Activated T-cell treated with anti-CD3 and anti-CD28 coated beads, Interleukin-2, amount 50 U/mL, for 24 hours (primary cell): Measurements from ENCODE around the gene FBXW8.

ENCODE experiments used
- DNase-seq: peaks from one replicate; pipeline ENCODE4 v3.0.0-alpha.2; 2020
- H3K27ac Mint-ChIP-seq: 2 replicates; pipeline ENCODE4 v1.8.0; 2020; ENCODE audit warnings: mild to moderate bottlenecking, mixed read lengths
- H3K27me3 Mint-ChIP-seq: 2 replicates; pipeline ENCODE4 v1.8.0; 2020; ENCODE audit warnings: mixed read lengths
- H3K36me3 Mint-ChIP-seq: 2 replicates; pipeline ENCODE4 v1.8.0; 2020; ENCODE audit warnings: low read depth, mixed read lengths
- H3K4me1 Mint-ChIP-seq: 2 replicates; pipeline ENCODE4 v1.8.0; 2020; ENCODE audit warnings: low read depth, mixed read lengths
- H3K4me3 Mint-ChIP-seq: 2 replicates; pipeline ENCODE4 v1.8.0; 2020; ENCODE audit warnings: mild to moderate bottlenecking, moderate library complexity, mixed read lengths
- H3K9me3 Mint-ChIP-seq: 2 replicates; pipeline ENCODE4 v1.8.0; 2020; ENCODE audit warnings: mixed read lengths

FBXW8 gene

DNA sequence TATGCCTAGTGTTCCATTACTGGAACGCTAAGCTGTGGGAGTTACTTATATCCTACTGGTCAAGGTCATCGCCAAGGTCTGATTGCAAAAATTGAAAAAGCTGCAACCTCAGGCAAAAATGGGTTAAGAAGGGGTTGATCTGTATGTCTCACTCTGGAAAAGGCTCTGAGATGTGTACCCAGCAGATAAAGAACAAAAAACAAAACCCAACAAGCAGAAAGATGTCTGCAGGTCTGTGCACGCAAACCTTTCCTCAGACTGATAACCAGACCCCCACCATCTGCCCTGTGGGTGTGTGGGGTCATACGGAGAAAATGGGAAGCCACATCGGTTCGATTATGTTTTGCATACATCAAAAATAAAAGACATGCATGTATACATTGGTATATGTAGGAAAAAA, 132.1 kb downstream of the FBXW8 start:
- no peak overlapping the region for H3K27ac Mint-ChIP-seq
- H3K9me3 Mint-ChIP-seq, result no peaks in the 10 kb centered on the region
- no peak for DNase-seq
- no peaks in the 10 kb centered on the region for H3K27me3 Mint-ChIP-seq
- no peaks in the 10 kb centered on the region for H3K4me1 Mint-ChIP-seq
- no peak overlapping the region for H3K4me3 Mint-ChIP-seq
- peaks cover under 1% of the 10 kb centered on the region for H3K36me3 Mint-ChIP-seq

DNA sequence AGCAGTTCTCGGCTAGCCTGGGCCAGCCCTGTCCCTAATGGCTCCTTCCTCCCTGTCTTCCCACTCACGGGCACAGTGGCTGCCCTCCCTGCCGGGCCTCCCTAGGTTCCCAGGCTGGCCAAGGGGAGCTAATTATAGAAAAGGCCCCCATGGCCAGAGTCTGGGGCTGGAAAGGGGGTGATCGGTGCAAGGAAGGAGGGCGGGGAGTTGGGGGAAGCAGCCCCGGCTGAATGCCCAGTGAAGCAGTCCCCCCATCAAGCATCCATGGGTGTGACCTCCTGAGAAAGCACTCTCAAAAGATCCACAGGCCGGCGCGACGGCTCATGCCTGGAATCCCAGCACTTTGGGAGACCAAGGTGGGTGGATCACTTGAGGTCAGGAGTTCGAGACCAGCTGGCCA, 133.6 kb downstream of the FBXW8 start:
- Mint-ChIP-seq H3K4me3 (no peak overlapping the region), H3K36me3 (peaks cover 5% of the 10 kb centered on the region), H3K27ac (no peak overlapping the region), H3K9me3 (no peaks in the 10 kb centered on the region), H3K27me3 (no peaks in the 10 kb centered on the region), H3K4me1 (no peaks in the 10 kb centered on the region)
- no peak for DNase-seq

DNA sequence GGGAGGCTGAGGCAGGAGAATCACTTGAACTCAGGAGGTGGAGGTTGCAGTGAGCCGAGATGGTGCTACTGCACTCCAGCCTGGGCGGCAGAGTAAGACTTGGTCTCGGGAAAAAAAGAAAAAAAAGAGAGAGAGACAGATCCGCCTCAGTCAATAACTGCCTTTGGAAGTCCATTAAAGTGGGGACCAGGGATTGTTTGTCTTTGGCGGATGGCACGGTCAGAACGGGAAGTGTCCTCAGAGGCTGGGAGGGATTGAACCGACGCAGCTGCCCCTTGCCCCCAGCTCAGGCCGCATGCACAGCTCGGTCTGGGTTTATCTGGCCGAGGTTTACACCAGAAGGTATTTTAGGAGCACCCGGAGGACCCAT, 134.0 kb downstream of the FBXW8 start:
- H3K27me3 Mint-ChIP-seq, result no peaks in the 10 kb centered on the region
- H3K36me3 Mint-ChIP-seq, result peaks cover 5% of the 10 kb centered on the region
- no peaks in the 10 kb centered on the region for H3K4me1 Mint-ChIP-seq
- H3K9me3 Mint-ChIP-seq, result no peaks in the 10 kb centered on the region
- H3K4me3 Mint-ChIP-seq, result no peak overlapping the region
- DNase-seq, result no peak
- no peak overlapping the region for H3K27ac Mint-ChIP-seq

DNA sequence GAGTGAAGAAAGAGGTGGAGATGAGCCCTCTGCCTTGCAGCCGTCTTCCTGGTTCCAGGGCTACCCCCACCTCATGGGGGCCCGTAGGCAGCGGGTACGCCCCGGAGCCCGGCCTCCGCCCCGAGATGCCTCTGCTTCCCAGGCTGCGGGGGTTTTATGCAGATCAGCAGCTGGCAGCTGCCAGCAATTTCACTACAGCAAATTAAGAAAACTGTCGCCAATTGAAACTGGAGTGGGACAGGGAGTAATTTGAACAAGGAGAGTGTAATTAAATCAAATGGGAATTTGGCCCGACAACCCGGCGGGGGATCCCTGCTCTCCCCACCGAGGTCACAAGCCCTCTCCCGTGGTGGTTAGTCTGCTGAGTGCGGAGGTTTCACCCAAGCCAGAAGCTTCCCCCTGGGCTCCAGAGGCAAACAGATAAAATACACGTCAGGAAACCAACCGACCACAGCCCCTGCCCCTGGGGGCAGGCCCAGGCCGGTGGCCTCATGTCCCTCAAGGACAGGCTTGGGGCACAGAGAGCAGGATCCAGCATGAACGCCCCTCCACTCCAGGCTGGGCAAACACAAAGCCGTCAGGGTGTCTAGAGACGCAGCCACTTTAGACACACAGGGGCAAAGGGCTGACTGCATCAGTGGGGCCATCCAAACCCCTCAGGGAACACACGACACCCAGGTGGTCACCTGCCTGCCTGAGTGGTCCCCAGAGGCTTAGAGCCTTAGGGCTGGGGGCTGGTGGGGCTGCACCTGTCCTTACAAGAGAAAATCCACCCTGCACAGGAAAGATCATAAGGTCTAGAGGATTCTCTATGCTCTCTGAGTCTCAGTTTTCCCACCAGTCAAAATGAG, 134.6 kb downstream of the FBXW8 start:
- H3K27me3 Mint-ChIP-seq, result no peaks in the 10 kb centered on the region
- H3K27ac Mint-ChIP-seq, result no peak overlapping the region
- DNase-seq, result no peak
- no peak overlapping the region for H3K4me3 Mint-ChIP-seq
- no peaks in the 10 kb centered on the region for H3K9me3 Mint-ChIP-seq
- H3K4me1 Mint-ChIP-seq, result no peaks in the 10 kb centered on the region
- H3K36me3 Mint-ChIP-seq, result peaks cover 5% of the 10 kb centered on the region

DNA sequence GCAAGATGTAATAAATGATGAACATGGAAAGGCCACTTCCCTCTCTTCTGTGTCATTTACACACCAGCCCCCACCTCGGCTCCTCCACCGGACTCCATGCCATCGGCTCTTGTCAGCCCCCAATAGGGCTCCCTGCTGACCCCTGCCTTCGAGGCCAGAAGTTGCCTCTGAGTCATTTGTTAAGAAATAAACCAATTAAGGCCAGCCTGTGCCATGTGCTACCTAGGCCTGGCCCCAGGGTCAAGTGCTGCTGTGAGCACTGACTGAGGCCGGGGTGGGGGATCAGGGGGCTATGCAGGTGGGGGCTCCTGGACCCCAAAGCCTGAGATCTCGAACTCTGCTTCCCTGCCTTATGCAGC, 135.2 kb downstream of the FBXW8 start:
- Mint-ChIP-seq H3K27me3 (no peaks in the 10 kb centered on the region), H3K36me3 (peaks cover 5% of the 10 kb centered on the region), H3K9me3 (no peaks in the 10 kb centered on the region), H3K27ac (no peak overlapping the region), H3K4me3 (no peak overlapping the region), H3K4me1 (no peaks in the 10 kb centered on the region)
- no peak for DNase-seq

DNA sequence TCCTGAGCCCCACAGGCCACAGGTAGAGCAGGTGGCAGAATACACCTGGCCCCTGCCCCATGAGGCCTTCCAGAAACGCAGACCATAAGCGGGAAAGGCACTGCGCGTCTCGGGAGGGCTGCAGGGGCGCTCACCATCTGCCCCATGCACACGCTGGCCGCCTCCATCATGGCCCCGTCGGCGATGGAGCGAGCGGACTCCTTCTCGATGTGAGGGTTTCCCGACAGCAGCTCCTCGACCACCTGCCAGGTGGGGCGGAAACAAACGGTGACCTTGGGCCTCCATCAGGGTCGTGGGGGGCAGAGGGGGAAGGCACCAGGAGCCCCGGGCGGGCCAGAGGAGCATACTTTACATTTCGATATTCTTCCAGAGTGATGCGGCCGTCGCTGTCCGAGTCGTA, 135.7 kb downstream of the FBXW8 start:
- H3K27ac Mint-ChIP-seq, result no peak overlapping the region
- DNase-seq, result no peak
- H3K27me3 Mint-ChIP-seq, result no peaks in the 10 kb centered on the region
- H3K4me1 Mint-ChIP-seq, result no peaks in the 10 kb centered on the region
- no peak overlapping the region for H3K4me3 Mint-ChIP-seq
- peaks cover 5% of the 10 kb centered on the region for H3K36me3 Mint-ChIP-seq
- H3K9me3 Mint-ChIP-seq, result no peaks in the 10 kb centered on the region

DNA sequence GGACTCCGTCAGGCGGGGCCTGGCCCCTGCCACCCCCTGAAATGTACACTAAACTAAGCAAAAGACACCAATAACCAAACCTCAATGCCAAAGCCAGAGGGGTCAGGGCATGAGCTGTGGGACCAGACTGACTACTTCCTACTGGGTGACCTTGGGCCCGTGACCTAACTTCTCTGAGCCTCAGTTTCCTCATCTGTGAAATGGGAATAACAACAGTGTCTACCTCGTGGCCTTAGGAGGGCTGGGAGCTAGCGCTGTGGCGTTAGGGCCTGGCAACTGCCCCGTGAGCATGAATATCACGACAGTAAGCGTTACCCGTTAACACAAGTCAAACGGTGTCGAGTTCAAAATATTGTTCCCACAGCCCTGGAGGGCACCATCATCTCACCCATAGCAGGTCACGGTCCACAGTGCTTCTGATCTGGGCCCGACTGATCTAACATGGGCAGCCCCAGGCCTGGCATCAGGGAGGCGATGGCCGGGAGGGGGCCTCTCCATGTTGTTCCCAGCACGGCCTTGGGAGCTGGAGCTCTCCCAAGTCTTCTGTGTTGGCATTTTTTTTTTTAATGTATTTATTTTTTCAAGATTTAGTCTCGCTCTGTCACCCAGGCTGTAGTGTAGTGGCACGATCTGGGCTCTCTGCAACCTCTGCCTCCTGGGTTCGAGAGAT, 136.2 kb downstream of the FBXW8 start:
- no peak overlapping the region for H3K4me3 Mint-ChIP-seq
- H3K36me3 Mint-ChIP-seq, result peaks cover 5% of the 10 kb centered on the region
- H3K4me1 Mint-ChIP-seq, result no peaks in the 10 kb centered on the region
- no peaks in the 10 kb centered on the region for H3K27me3 Mint-ChIP-seq
- no peak for DNase-seq
- no peaks in the 10 kb centered on the region for H3K9me3 Mint-ChIP-seq
- no peak overlapping the region for H3K27ac Mint-ChIP-seq

DNA sequence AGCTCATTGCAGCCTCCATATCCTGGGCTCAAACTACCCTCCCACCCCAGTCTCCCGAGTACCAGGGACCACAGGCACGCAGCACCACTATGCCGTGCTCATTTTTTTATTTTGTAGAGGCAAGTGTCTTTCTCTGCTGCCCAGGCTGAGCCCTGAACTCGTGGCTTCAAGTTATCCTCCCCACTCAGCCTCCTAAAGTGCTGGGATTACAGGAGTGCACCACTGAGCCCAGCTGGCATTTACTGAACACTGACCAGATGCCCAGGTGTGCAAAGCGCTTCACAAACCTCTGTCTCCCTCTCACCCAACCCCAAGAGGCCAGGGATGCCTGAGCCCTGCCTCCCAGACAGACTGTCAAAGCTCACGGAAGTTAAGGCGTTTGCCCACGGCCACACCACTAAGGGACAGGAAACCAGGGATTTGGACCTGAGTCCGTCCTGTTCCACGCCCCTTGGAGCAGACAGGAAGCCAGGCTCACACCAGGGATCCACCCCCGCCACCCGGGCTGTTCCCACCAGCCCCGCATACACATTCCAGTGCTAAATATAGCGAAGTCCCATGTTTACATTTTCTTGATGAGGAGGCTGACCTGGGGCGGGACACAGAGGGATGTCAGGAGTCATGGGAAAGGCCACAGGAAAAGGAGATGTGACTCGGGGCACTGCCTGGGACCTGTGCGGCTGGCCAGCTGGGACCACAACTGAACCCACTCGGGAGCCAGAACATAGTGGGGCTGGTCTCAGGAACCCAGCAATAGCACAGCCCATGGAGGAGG, 137.2 kb downstream of the FBXW8 start:
- no peak overlapping the region for H3K27ac Mint-ChIP-seq
- DNase-seq, result no peak
- H3K9me3 Mint-ChIP-seq, result no peaks in the 10 kb centered on the region
- H3K36me3 Mint-ChIP-seq, result peaks cover 5% of the 10 kb centered on the region
- H3K4me1 Mint-ChIP-seq, result no peaks in the 10 kb centered on the region
- H3K4me3 Mint-ChIP-seq, result no peak overlapping the region
- H3K27me3 Mint-ChIP-seq, result no peaks in the 10 kb centered on the region

DNA sequence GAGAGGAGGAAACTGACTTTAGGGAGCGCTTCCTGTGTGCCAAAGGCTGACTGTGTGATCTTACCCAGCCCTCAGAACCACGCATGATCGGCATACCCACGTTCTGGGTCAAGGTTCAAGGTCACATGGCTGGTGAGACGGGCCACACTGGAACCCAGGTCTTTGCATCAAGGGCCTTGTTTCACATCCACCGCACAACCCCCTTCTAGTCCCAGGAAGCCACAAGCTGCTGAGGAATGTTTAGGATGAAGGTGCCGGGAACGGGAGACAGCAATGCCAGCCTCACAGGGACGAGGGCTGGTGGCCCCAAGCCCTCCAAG, 137.8 kb downstream of the FBXW8 start:
- no peak for DNase-seq
- no peak overlapping the region for H3K27ac Mint-ChIP-seq
- H3K4me1 Mint-ChIP-seq, result no peaks in the 10 kb centered on the region

DNA sequence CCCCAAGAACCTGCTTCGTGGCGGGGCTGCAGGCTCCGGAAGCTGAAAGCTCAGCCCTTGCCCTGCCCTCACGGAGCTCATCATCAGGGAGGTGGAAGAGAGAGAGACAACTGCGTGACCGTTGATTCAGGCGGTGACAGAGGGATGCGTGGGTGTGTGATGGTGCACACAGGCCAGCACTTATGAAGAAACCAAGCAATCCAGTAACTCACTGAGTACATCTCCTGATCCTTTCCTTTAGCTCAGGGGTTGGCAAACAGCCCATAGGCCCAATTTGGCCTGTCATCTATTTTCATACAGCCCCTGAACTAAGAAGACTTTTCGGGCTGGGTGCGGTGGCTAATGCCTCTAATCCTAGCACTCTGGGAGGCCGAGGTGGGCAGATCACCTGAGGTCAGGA, 138.5 kb downstream of the FBXW8 start:
- Mint-ChIP-seq H3K4me3 (no peak overlapping the region), H3K27ac (no peak overlapping the region), H3K4me1 (no peaks in the 10 kb centered on the region), H3K27me3 (no peaks in the 10 kb centered on the region), H3K9me3 (no peaks in the 10 kb centered on the region), H3K36me3 (peaks cover 5% of the 10 kb centered on the region)
- DNase-seq, result no peak

More for the DNA sequence above, 137.8 kb downstream of the FBXW8 start:
- peaks cover 5% of the 10 kb centered on the region for H3K36me3 Mint-ChIP-seq
- H3K9me3 Mint-ChIP-seq, result no peaks in the 10 kb centered on the region
- H3K27me3 Mint-ChIP-seq, result no peaks in the 10 kb centered on the region
- H3K4me3 Mint-ChIP-seq, result no peak overlapping the region

DNA sequence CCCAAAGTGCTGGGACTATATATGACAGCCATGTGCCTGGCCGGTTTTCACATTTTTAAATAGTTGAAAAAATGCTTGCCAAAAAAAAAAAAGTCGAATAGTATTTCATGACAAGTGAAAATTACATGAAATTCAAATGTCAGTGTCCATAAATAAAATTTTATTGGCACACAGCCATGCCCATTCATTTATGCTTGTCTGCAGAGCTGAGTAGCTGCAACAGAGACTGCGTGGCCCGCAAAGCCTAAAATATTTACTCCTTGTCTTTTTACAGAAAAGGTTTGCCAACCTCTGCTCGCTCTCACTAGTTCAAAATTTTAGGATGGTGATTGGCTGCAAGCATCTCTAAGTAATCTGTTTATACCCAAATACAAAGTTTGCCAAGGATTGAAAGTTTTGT, 139.3 kb downstream of the FBXW8 start:
- Mint-ChIP-seq H3K27me3 (no peaks in the 10 kb centered on the region), H3K9me3 (no peaks in the 10 kb centered on the region), H3K27ac (no peak overlapping the region), H3K4me3 (no peak overlapping the region), H3K36me3 (peaks cover 8% of the 10 kb centered on the region), H3K4me1 (no peaks in the 10 kb centered on the region)
- no peak for DNase-seq

DNA sequence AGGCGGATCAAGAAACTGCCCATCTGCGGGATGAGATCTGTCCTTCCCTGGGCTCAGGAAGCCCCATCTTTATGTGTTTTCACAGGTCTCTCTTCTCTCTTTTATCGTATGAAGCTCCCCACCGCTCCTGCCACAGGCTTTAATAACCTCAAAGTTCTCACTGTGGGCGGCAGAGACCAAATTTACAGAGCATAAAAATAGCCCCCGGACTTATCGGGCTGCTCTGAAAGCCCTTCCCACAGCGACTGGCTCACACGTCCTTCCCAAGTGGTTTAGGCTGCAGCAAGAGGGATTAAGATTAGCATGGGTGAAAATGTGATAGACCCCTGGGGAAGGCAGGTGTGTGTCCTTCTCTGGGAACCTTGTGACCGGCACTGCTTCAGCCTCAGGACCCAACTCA, 140.6 kb downstream of the FBXW8 start:
- Mint-ChIP-seq H3K9me3 (no peaks in the 10 kb centered on the region), H3K4me1 (no peaks in the 10 kb centered on the region), H3K27ac (no peak overlapping the region), H3K36me3 (peaks cover 8% of the 10 kb centered on the region), H3K27me3 (no peaks in the 10 kb centered on the region), H3K4me3 (no peak overlapping the region)
- DNase-seq, result no peak

DNA sequence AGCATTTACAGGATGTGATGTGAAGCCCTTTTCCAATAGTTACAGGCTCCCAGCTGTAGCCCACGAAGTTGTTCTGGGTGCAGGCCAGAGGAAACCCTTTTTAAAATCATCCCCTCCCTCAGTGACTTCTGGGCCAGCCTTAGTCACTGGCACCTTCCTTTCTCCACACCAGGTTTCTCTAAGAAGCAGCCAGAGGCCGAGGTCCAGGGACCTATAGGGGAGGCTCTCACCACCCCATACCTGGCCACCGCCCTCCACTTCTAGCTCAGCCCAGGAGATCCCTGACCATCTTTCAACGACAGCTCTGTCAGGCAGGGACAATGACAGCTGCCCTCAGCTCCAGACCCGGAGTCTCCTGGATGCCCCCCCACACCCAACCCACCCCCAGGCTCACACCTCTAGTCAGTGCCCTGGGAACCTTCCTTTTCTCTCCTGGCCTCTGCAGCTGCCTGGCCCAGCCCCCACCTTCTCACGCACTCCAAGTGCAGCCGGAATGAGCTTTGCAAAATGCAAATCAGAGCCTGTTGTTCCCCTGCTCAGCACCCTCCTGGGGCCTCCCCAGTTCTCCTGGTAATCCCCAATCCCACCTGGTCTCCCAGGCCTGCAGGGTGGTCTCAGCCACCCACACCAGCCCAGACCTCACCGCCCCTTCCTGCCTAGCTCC, 141.8 kb downstream of the FBXW8 start:
- Mint-ChIP-seq H3K9me3 (no peaks in the 10 kb centered on the region), H3K27me3 (no peaks in the 10 kb centered on the region), H3K36me3 (peaks cover 8% of the 10 kb centered on the region), H3K4me1 (no peaks in the 10 kb centered on the region), H3K27ac (no peak overlapping the region), H3K4me3 (no peak overlapping the region)
- no peak for DNase-seq

DNA sequence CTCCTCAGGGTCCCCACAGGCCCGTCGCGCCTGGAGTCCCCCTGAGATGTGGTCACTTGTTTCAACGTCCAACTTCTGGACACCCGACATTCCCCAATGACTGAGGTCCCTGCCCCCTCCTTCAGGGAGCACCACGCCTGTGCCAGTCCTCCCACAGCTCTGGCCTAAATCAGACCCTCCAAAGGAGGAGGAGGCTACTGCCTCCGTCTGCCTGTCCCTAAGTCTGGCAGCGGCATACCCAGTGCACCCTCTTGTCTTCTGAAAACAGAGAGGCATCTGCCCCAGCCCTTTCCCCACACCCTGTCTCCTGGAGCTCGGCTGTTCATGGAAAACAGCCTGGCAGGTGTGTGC, 142.3 kb downstream of the FBXW8 start:
- no peak for DNase-seq
- peaks cover 6% of the 10 kb centered on the region for H3K36me3 Mint-ChIP-seq
- H3K4me1 Mint-ChIP-seq, result no peaks in the 10 kb centered on the region
- no peak overlapping the region for H3K4me3 Mint-ChIP-seq
- no peaks in the 10 kb centered on the region for H3K9me3 Mint-ChIP-seq
- no peaks in the 10 kb centered on the region for H3K27me3 Mint-ChIP-seq
- no peak overlapping the region for H3K27ac Mint-ChIP-seq
